H1 (cell line): Measurements from ENCODE around the gene SAPCD1. TPM values are rescaled to one million over a fixed set of nuclear protein-coding genes. Genes with fewer than 3 reads are reported as not detected.

Experiments
- CTCF ChIA-PET: fragments of 300-600 bp; sonication (Branson Sonifier 250); formaldehyde crosslinking; loops from one replicate; lab custom pipeline; 2021; ENCODE audit not compliant: partially characterized antibody; lab: Charles Lee
- POLR2A ChIA-PET: fragments of 300-600 bp; sonication (Branson Sonifier 250); formaldehyde crosslinking; loops from one replicate; lab custom pipeline; 2021; ENCODE audit warnings: inconsistent platforms; ENCODE audit not compliant: partially characterized antibody; lab: Charles Lee
- DNase-seq, 2 experiments: peaks; one replicate each; pipeline versions ENCODE4 v3.0.0 to v3.0.0-alpha.2; 2010 to 2022; ENCODE audit warnings: low spot score in 2 of 2, low read depth in 1 of 2, mixed read lengths in 1 of 2
- FAIRE-seq: peaks from 2 replicates; lab custom pipeline; 2011; peaks lifted over from hg19 to GRCh38; lab: Jason Lieb, UNC
- H2AFZ ChIP-seq: 2 replicates; pipeline ENCODE4 v1.8.1; 2012; ENCODE audit warnings: low read length, inconsistent platforms
- H2AK5ac ChIP-seq: 2 replicates; pipeline ENCODE4 v1.6.1; 2013; ENCODE audit warnings: low read depth, low read length
- H2BK120ac ChIP-seq: replicated peaks from 2 replicates; pipeline ENCODE3; 2013; ENCODE audit warnings: low read depth, low read length, inconsistent platforms
- H2BK12ac ChIP-seq: 2 replicates; pipeline ENCODE4 v1.6.1; 2013; ENCODE audit warnings: low read depth, low read length
- H2BK15ac ChIP-seq: 2 replicates; pipeline ENCODE4 v1.6.1; 2013; ENCODE audit warnings: low read length
- H2BK20ac ChIP-seq: 2 replicates; pipeline ENCODE4 v1.6.1; 2013; ENCODE audit warnings: low read length
- H2BK5ac ChIP-seq: 2 replicates; pipeline ENCODE4 v1.6.1; 2013; ENCODE audit warnings: low read depth, low read length
- H3K14ac ChIP-seq: 2 replicates; pipeline ENCODE4 v1.6.1; 2013; ENCODE audit warnings: inconsistent platforms; ENCODE audit not compliant: insufficient read length
- H3K18ac ChIP-seq: 2 replicates; pipeline ENCODE4 v1.6.1; 2013; ENCODE audit warnings: low read length; ENCODE audit errors: extremely low read depth
- H3K23ac ChIP-seq: 2 replicates; pipeline ENCODE4 v1.6.1; 2013; ENCODE audit warnings: inconsistent platforms; ENCODE audit not compliant: insufficient read length
- H3K23me2 ChIP-seq: 2 replicates; pipeline ENCODE4 v1.6.1; 2013; ENCODE audit warnings: low read depth, low read length
- H3K27ac ChIP-seq: 2 replicates; pipeline ENCODE4 v1.6.1; 2011; ENCODE audit warnings: low read depth, low read length, inconsistent platforms
- H3K27me3 ChIP-seq, 4 experiments: replicated peaks in 1 of 4; 1 replicate in 1 of 4; 2 replicates in 3 of 4; pipeline versions ENCODE4 v1.6.1 to v1.8.1; 2011 to 2013; ENCODE audit warnings: low read length in 3 of 4, mild to moderate bottlenecking in 3 of 4, inconsistent platforms in 2 of 4, mixed read lengths in 2 of 4, moderate library complexity in 1 of 4; ENCODE audit not compliant: control insufficient read depth in 3 of 4, insufficient read depth in 3 of 4; ENCODE audit errors: extremely low read depth in 1 of 4
- H3K36me3 ChIP-seq, 4 experiments: 2 replicates each; pipeline versions ENCODE4 v1.6.1 to v1.8.1; 2011 to 2013; ENCODE audit warnings: mild to moderate bottlenecking in 4 of 4, low read length in 3 of 4, moderate library complexity in 2 of 4, control low read depth in 1 of 4, inconsistent platforms in 1 of 4; ENCODE audit not compliant: insufficient read depth in 4 of 4, control insufficient read depth in 2 of 4
- H3K4ac ChIP-seq: replicated peaks from 2 replicates; pipeline ENCODE3; 2013; ENCODE audit warnings: low read length, low read depth, mixed read lengths, inconsistent platforms; ENCODE audit not compliant: insufficient read length
- H3K4me1 ChIP-seq, 4 experiments: replicated peaks in 1 of 4; 1 replicate in 1 of 4; 2 replicates in 3 of 4; pipeline versions ENCODE4 v1.6.1 to v1.8.1; 2011 to 2013; ENCODE audit warnings: low read length in 3 of 4, inconsistent platforms in 2 of 4, mixed read lengths in 1 of 4; ENCODE audit not compliant: insufficient read depth in 4 of 4, control insufficient read depth in 3 of 4
- H3K4me2 ChIP-seq, 2 experiments: 2 replicates each; pipeline versions ENCODE4 v1.6.1 to v1.8.1; 2011 to 2013; ENCODE audit warnings: low read depth in 2 of 2, low read length in 2 of 2, control low read depth in 1 of 2, inconsistent platforms in 1 of 2, mild to moderate bottlenecking in 1 of 2; ENCODE audit not compliant: insufficient read depth in 1 of 2
- H3K4me3 ChIP-seq, 4 experiments: fragments of 200-600, 300-600 bp in 1 of 4; sonication (generic), shearing (Covaris generic), sonication (Bioruptor Twin) in 1 of 4; 2 replicates each; pipeline versions ENCODE4 v1.5.1 to v1.8.1; 2011 to 2016; ENCODE audit warnings: low read length in 4 of 4, low read depth in 3 of 4, control low read depth in 2 of 4, inconsistent platforms in 2 of 4, mild to moderate bottlenecking in 2 of 4, mixed read lengths in 1 of 4, moderate library complexity in 1 of 4; ENCODE audit not compliant: insufficient read depth in 2 of 4; ENCODE audit errors: extremely low read depth in 1 of 4
- H3K56ac ChIP-seq: replicated peaks from 2 replicates; pipeline ENCODE3; 2013; ENCODE audit warnings: low read depth, mild to moderate bottlenecking, mixed read lengths, low read length, inconsistent platforms; ENCODE audit not compliant: insufficient read length
- H3K79me1 ChIP-seq: 2 replicates; pipeline ENCODE4 v1.6.1; 2013; ENCODE audit warnings: low read depth, low read length, control low read depth
- H3K79me2 ChIP-seq, 2 experiments: 2 replicates each; pipeline versions ENCODE4 v1.6.1 to v1.8.1; 2012 to 2013; ENCODE audit warnings: low read length in 2 of 2, mild to moderate bottlenecking in 2 of 2, inconsistent platforms in 1 of 2; ENCODE audit not compliant: insufficient read depth in 2 of 2, control insufficient read depth in 1 of 2
- H3K9ac ChIP-seq, 4 experiments: replicated peaks in 1 of 4; 1 replicate in 1 of 4; 2 replicates in 3 of 4; pipeline versions ENCODE4 v1.6.1 to v1.8.1; 2011 to 2013; ENCODE audit warnings: low read depth in 3 of 4, low read length in 3 of 4, control low read depth in 2 of 4, mild to moderate bottlenecking in 2 of 4, moderate library complexity in 2 of 4, inconsistent platforms in 1 of 4; ENCODE audit errors: extremely low read depth in 1 of 4
- H3K9me3 ChIP-seq, 2 experiments: 2 replicates each; pipeline versions ENCODE4 v1.6.1 to v1.8.1; 2012 to 2013; ENCODE audit warnings: mild to moderate bottlenecking in 2 of 2, moderate library complexity in 2 of 2, control low read depth in 1 of 2, inconsistent platforms in 1 of 2, low read depth in 1 of 2, low read length in 1 of 2, mixed read lengths in 1 of 2; ENCODE audit not compliant: insufficient read depth in 2 of 2
- H4K20me1 ChIP-seq, 2 experiments: replicated peaks in 1 of 2; 2 replicates each; pipeline versions ENCODE3 to v1.8.1; 2011 to 2013; ENCODE audit warnings: inconsistent platforms in 2 of 2, low read length in 2 of 2, mild to moderate bottlenecking in 1 of 2; ENCODE audit not compliant: insufficient read depth in 2 of 2, control insufficient read depth in 1 of 2
- H4K5ac ChIP-seq: 2 replicates; pipeline ENCODE4 v1.6.1; 2013; ENCODE audit warnings: low read length, low read depth, mixed read lengths, inconsistent platforms; ENCODE audit not compliant: insufficient read length
- H4K8ac ChIP-seq: 2 replicates; pipeline ENCODE4 v1.8.0; 2013; ENCODE audit warnings: mild to moderate bottlenecking, moderate library complexity, low read length, inconsistent platforms; ENCODE audit not compliant: insufficient read depth; ENCODE audit errors: extremely low read depth
- H4K91ac ChIP-seq: replicated peaks from 2 replicates; pipeline ENCODE3; 2013; ENCODE audit warnings: low read length, mixed read lengths, inconsistent platforms; ENCODE audit not compliant: insufficient read length
- ATF3 ChIP-seq: IDR thresholded peaks from 2 replicates; pipeline ENCODE4 v1.6.1; 2011; ENCODE audit warnings: low read depth, mild to moderate bottlenecking, low read length; ENCODE audit not compliant: insufficient read depth
- CBX8 ChIP-seq: fragments of 300-800, 300-1000 bp; sonication (generic); IDR thresholded peaks from 2 replicates; pipeline ENCODE4 v1.7.1; 2016; ENCODE audit warnings: low read depth, low read length, borderline replicate concordance
- CHD2 ChIP-seq: IDR thresholded peaks from 2 replicates; pipeline ENCODE4 v1.6.1; 2012; ENCODE audit warnings: low read length, improper control_type of control experiment
- CTBP2 ChIP-seq: IDR thresholded peaks from 2 replicates; pipeline ENCODE4 v1.7.0; 2011; ENCODE audit warnings: borderline replicate concordance, mild to moderate bottlenecking, moderate library complexity, mixed read lengths, low read length; ENCODE audit not compliant: insufficient read depth, insufficient read length
- FOSL1 ChIP-seq: IDR thresholded peaks from 2 replicates; pipeline ENCODE4 v1.6.1; 2011; ENCODE audit warnings: mild to moderate bottlenecking, low read depth, low read length, moderate library complexity; ENCODE audit not compliant: insufficient read depth
- HDAC2 ChIP-seq, 2 experiments: fragments of 300-600 bp in 1 of 2; sonication (generic) in 1 of 2; IDR thresholded peaks; 2 replicates each; pipeline ENCODE4 v1.6.1; 2011 to 2012; ENCODE audit warnings: low read depth in 2 of 2, low read length in 2 of 2, mild to moderate bottlenecking in 2 of 2, moderate library complexity in 2 of 2, borderline replicate concordance in 1 of 2, inconsistent platforms in 1 of 2
- PHF8 ChIP-seq: fragments of 200-600 bp; sonication (generic); conservative IDR thresholded peaks from 2 replicates; pipeline ENCODE4 v1.7.1; 2012; ENCODE audit warnings: low read depth, mild to moderate bottlenecking, inconsistent platforms, low read length, moderate library complexity
- POLR2AphosphoS5 ChIP-seq: IDR thresholded peaks from 2 replicates; pipeline ENCODE4 v1.6.1; 2011; ENCODE audit warnings: low read depth, low read length
- SAP30 ChIP-seq: fragments of 300-600 bp; sonication (generic); IDR thresholded peaks from 2 replicates; pipeline ENCODE4 v1.7.1; 2012; ENCODE audit warnings: low read length, moderate library complexity, mild to moderate bottlenecking, inconsistent platforms; ENCODE audit not compliant: insufficient read depth, insufficient replicate concordance
- SP4 ChIP-seq: IDR thresholded peaks from 2 replicates; pipeline ENCODE4 v1.6.1; 2012; ENCODE audit warnings: low read length, inconsistent platforms
- SRF ChIP-seq: IDR thresholded peaks from 2 replicates; pipeline ENCODE4 v1.6.1; 2011; ENCODE audit warnings: mild to moderate bottlenecking, low read depth, low read length, moderate library complexity
- TBP ChIP-seq: IDR thresholded peaks from 2 replicates; pipeline ENCODE4 v1.6.1; 2011; ENCODE audit warnings: low read depth, low read length, improper control_type of control experiment
- YY1 ChIP-seq: IDR thresholded peaks from 2 replicates; pipeline ENCODE4 v1.6.1; 2011; ENCODE audit warnings: low read depth, mild to moderate bottlenecking, low read length
- WGBS, 2 experiments: shearing (Covaris generic) in 1 of 2; methylation state at CpG; one replicate each; pipeline versions ENCODE4 v1.1.6 to v1.1.7; 2013 to 2015; ENCODE audit warnings: low lambda C conversion rate in 2 of 2, mixed read lengths in 2 of 2, inconsistent platforms in 1 of 2, low coverage in 1 of 2, missing lambda C conversion rate in 1 of 2; ENCODE audit not compliant: insufficient replicate concordance in 2 of 2, insufficient coverage in 1 of 2, insufficient read length in 1 of 2; ENCODE audit errors: extremely low coverage in 1 of 2, missing lambda C conversion rate in 1 of 2; 5-methylcytosine and 5-hydroxymethylcytosine counted together
- polyA plus RNA-seq, 7 experiments: library from polyadenylated mRNA; depleted of rRNA in 3 of 7; stranded (reverse) in 5 of 7; unstranded in 2 of 7; fragments of >200 nt in 5 of 7; fragments of 200-250 nt in 2 of 7; gene quantifications; 1 replicate in 5 of 7; 2 replicates in 1 of 7; 4 replicates in 1 of 7; pipeline versions ENCODE4 v1.2.1 to v1.2.3, GENCODE V29; 2011 to 2013; ENCODE audit warnings: missing spikeins in 2 of 7, mixed read lengths in 2 of 7
- total RNA-seq: library from RNA; stranded (reverse); fragmentation: NEBNext Ultra II Directional; extraction: Animal tissue kit (Norgen Biotek cat#: 25700); gene quantifications from 2 replicates; pipeline ENCODE4 v1.2.1, GENCODE V29; 2021

SAPCD1 gene
- total and polyA plus RNA-seq, 2 of the 8 experiments (the other 6 are each of a cell fraction or from before 2014, with no cell fraction given) = 3.1 to 5.9 TPM

- no peak overlapping the region for H2BK12ac ChIP-seq
- no peak overlapping the region for H2AFZ ChIP-seq
- H3K4ac ChIP-seq = no peak overlapping the region
- peaks cover 0 to 7% (median 3%) of the 10 kb centered on the region in 4 experiments; a peak in 3 of 7 replicates for H3K4me1 ChIP-seq
- H2AK5ac ChIP-seq = no peak overlapping the region
- no peak overlapping the region for H3K27ac ChIP-seq
- peaks cover 1 to 3% of the 10 kb centered on the region in 2 experiments for H4K20me1 ChIP-seq
- H2BK5ac ChIP-seq = no peak overlapping the region
- CTCF ChIA-PET = interaction anchor here (0.9 to 15.6 kb wide), 6 partner anchors 5 to 112 kb away, joined by 3 to 228 read pairs (median 10); partner anchors contain the start of genes LSM2, VARS1 and VWA7
- no peaks in the 10 kb centered on the region for H3K79me1 ChIP-seq
- no peaks in the 10 kb centered on the region for H3K79me2 ChIP-seq
- no peak overlapping the region for H3K23ac ChIP-seq
- H3K23me2 ChIP-seq = 0 out of 2 replicates have a peak, but pooled peaks cover 1% of the 10 kb centered on the region
- no peak overlapping the region for H3K9ac ChIP-seq
- H2BK15ac ChIP-seq = no peak overlapping the region
- H3K4me2 ChIP-seq = no peak overlapping the region
- WGBS, 2 experiments = 96% methylated on average over 10 of the region's 10 CpGs; no CpG with 5 or more reads in 1 of the 2 experiments
- no peak overlapping the region for H3K56ac ChIP-seq
- H3K18ac ChIP-seq = no peak overlapping the region
- H3K27me3 ChIP-seq = no peaks in the 10 kb centered on the region; a peak in 1 of 7 replicates
- H2BK120ac ChIP-seq = no peak overlapping the region
- H2BK20ac ChIP-seq = no peak overlapping the region
- peaks cover 26 to 64% (median 50%) of the 10 kb centered on the region in 4 experiments for H3K36me3 ChIP-seq
- H3K9me3 ChIP-seq = no peaks in the 10 kb centered on the region
- no peak overlapping the region for H4K91ac ChIP-seq
- POLR2A ChIA-PET = interaction anchor here (0.6 to 10.7 kb wide), 8 partner anchors 8 to 115 kb away, joined by 3 to 85 read pairs (median 4); partner anchors contain the start of genes GPANK1, HSPA1B and VARS1
- no peak overlapping the region for H4K5ac ChIP-seq
- H3K4me3 ChIP-seq = no peak overlapping the region
- H3K14ac ChIP-seq = no peak overlapping the region
- no peak overlapping the region for H4K8ac ChIP-seq
- no peak for DNase-seq
- FAIRE-seq = no peak
- no peak for TF ChIP-seq CHD2
- TF ChIP-seq CBX8 = no peak
- TF ChIP-seq SP4 = no peak
- TF ChIP-seq SAP30 = no peak
- TF ChIP-seq POLR2AphosphoS5 = no peak
- TF ChIP-seq YY1 = no peak
- no peak for TF ChIP-seq PHF8
- no peak for TF ChIP-seq SRF
- no peak for TF ChIP-seq TBP
- no peak for TF ChIP-seq HDAC2 (IDR thresholded peaks at IDR 0.05; ENCODE audit: borderline replicate concordance in 1 of 2, low read depth in 2 of 2, low read length in 2 of 2)
- TF ChIP-seq FOSL1 = no peak
- TF ChIP-seq CTBP2 = no peak
- TF ChIP-seq ATF3 = no peak
Observed at GRCh38 chr6:31779908-31780307, 17.5 kb downstream of the SAPCD1 start.
